Cardiac muscle cell (in vitro differentiated cells and primary cell): ENCODE measurements around the gene A1CF. TPM values are rescaled to one million over a fixed set of nuclear protein-coding genes. Genes with fewer than 3 reads are reported as not detected.
"Not testable (repeated sequence)": the region's sequence is repeated elsewhere in the genome, so short reads cannot be mapped to it uniquely, and the experiment has no call there.

Source experiments
- DNase-seq, 2 donors: peaks; one replicate each; pipeline versions ENCODE4 v3.0.0 to v3.0.0-alpha.2; 2010 to 2017; ENCODE audit warnings: low read depth in 1 of 2, low spot score in 1 of 2
- H3K27ac ChIP-seq: fragments of 200-600 bp; sonication (generic); 2 replicates; pipeline ENCODE4 v1.5.1; 2016
- H3K27me3 ChIP-seq: fragments of 200-600 bp; sonication (generic); 2 replicates; pipeline ENCODE4 v1.6.0; 2016; ENCODE audit warnings: control low read depth
- H3K36me3 ChIP-seq: fragments of 200-600 bp; sonication (generic); 2 replicates; pipeline ENCODE4 v1.5.1; 2016; ENCODE audit warnings: control low read depth
- H3K4me1 ChIP-seq: fragments of 200-600 bp; sonication (generic); 2 replicates; pipeline ENCODE4 v1.8.1; 2017; ENCODE audit warnings: low read depth, mild to moderate bottlenecking, mixed run types
- H3K4me3 ChIP-seq: fragments of 200-600 bp; sonication (generic); 2 replicates; pipeline ENCODE4 v1.5.1; 2016; ENCODE audit warnings: mild to moderate bottlenecking
- H3K9me3 ChIP-seq: fragments of 200-600 bp; sonication (generic); 2 replicates; pipeline ENCODE4 v1.5.1; 2017; ENCODE audit warnings: low read depth, mild to moderate bottlenecking, control low read depth
- CTCF ChIP-seq: IDR thresholded peaks from 2 replicates; pipeline ENCODE4 v1.5.1; 2012; ENCODE audit warnings: low read depth, mild to moderate bottlenecking, low read length
- polyA plus RNA-seq: library from polyadenylated mRNA; unstranded; fragments of >200 nt; fragmentation: Nextera tagmentation; extraction: Ambion mirVana; gene quantifications from 2 replicates; pipeline ENCODE4 v1.2.1, GENCODE V29; 2016
- total RNA-seq: library from RNA; depleted of rRNA; stranded (reverse); fragments of >200 nt; gene quantifications from 2 replicates; pipeline ENCODE4 v1.2.3, GENCODE V29; 2016

A1CF gene
- total and polyA plus RNA-seq, 2 experiments from 2014 or later: 0.07 TPM; not detected in 1

- H3K27ac ChIP-seq: no peak overlapping the region
- no peaks in the 10 kb centered on the region for H3K36me3 ChIP-seq
- DNase-seq: no peak
- H3K27me3 ChIP-seq: no peaks in the 10 kb centered on the region
- H3K9me3 ChIP-seq: no peaks in the 10 kb centered on the region
- no peak overlapping the region for H3K4me3 ChIP-seq
- TF ChIP-seq CTCF: no peak
- H3K4me1 ChIP-seq: no peaks in the 10 kb centered on the region
Observed at GRCh38 chr10:50798297-50798696, 87.1 kb downstream of the A1CF start.

- H3K27me3 ChIP-seq: no peaks in the 10 kb centered on the region
- no peaks in the 10 kb centered on the region for H3K9me3 ChIP-seq
- H3K36me3 ChIP-seq: no peaks in the 10 kb centered on the region
- no peak for DNase-seq
- no peaks in the 10 kb centered on the region for H3K4me1 ChIP-seq
- TF ChIP-seq CTCF: no peak
- H3K27ac ChIP-seq: no peak overlapping the region
- no peak overlapping the region for H3K4me3 ChIP-seq
Observed at GRCh38 chr10:50796693-50797092, 88.7 kb downstream of the A1CF start.

GRCh38 chr10:50794490-50794889 is 90.9 kb downstream of the A1CF start:
- Histone ChIP-seq H3K27ac (no peak overlapping the region), H3K4me3 (no peak overlapping the region), H3K27me3 (no peaks in the 10 kb centered on the region), H3K4me1 (no peaks in the 10 kb centered on the region), H3K9me3 (no peaks in the 10 kb centered on the region), H3K36me3 (no peaks in the 10 kb centered on the region)
- no peak for TF ChIP-seq CTCF
- no peak for DNase-seq

GRCh38 chr10:50788951-50789945 is 96.2 kb downstream of the A1CF start:
- H3K27me3 ChIP-seq: no peaks in the 10 kb centered on the region
- no peaks in the 10 kb centered on the region for H3K4me1 ChIP-seq
- H3K36me3 ChIP-seq: no peaks in the 10 kb centered on the region
- TF ChIP-seq CTCF: peak; percentile 68
- H3K9me3 ChIP-seq: no peaks in the 10 kb centered on the region
- no peak overlapping the region for H3K27ac ChIP-seq
- peak; percentile 18 to 76 for DNase-seq
- H3K4me3 ChIP-seq: no peak overlapping the region

GRCh38 chr10:50787962-50788361 is 97.5 kb downstream of the A1CF start:
- not testable (repeated sequence) for H3K9me3 ChIP-seq, H3K27me3 ChIP-seq, H3K36me3 ChIP-seq, H3K4me1 ChIP-seq, DNase-seq, H3K4me3 ChIP-seq, H3K27ac ChIP-seq

GRCh38 chr10:50782017-50782416 is 103.4 kb downstream of the A1CF start:
- H3K4me3 ChIP-seq, H3K9me3 ChIP-seq, H3K27me3 ChIP-seq, H3K36me3 ChIP-seq, H3K4me1 ChIP-seq, H3K27ac ChIP-seq, DNase-seq: not testable (repeated sequence)

GRCh38 chr10:50780036-50780435 is 105.4 kb downstream of the A1CF start:
- DNase-seq: peak in 1 of 2 donors; percentile 55
- not testable (repeated sequence) for H3K36me3 ChIP-seq, H3K27ac ChIP-seq, H3K9me3 ChIP-seq, H3K4me3 ChIP-seq, H3K4me1 ChIP-seq, H3K27me3 ChIP-seq

GRCh38 chr10:50774868-50775267 is 110.6 kb downstream of the A1CF start:
- not testable (repeated sequence) for H3K4me3 ChIP-seq, H3K36me3 ChIP-seq, H3K27ac ChIP-seq, H3K27me3 ChIP-seq, H3K9me3 ChIP-seq, H3K4me1 ChIP-seq
- DNase-seq: peak in 1 of 2 donors; percentile 7

GRCh38 chr10:50772042-50772441 is 113.4 kb downstream of the A1CF start:
- H3K4me3 ChIP-seq, H3K36me3 ChIP-seq, H3K27ac ChIP-seq, H3K9me3 ChIP-seq, H3K4me1 ChIP-seq, DNase-seq, H3K27me3 ChIP-seq: not testable (repeated sequence)

GRCh38 chr10:50766774-50767513 is 118.5 kb downstream of the A1CF start:
- not testable (repeated sequence) for DNase-seq, H3K36me3 ChIP-seq, H3K27ac ChIP-seq, H3K27me3 ChIP-seq, H3K9me3 ChIP-seq, H3K4me3 ChIP-seq, H3K4me1 ChIP-seq
